DMS53 treated with DMSO at 0.1 percent for 48 hours (cell line): ENCODE measurements around the gene DNAJB6.

Experiments
- DNase-seq: peaks from one replicate; lab custom pipeline; 2025; ENCODE audit not compliant: unreplicated experiment; lab: John Stamatoyannopoulos, UW

DNAJB6 gene

GRCh38 chr7:157425137-157425731, 88.4 kb downstream of the DNAJB6 start:
- no peak for DNase-seq

- no peak for DNase-seq
Measured at GRCh38 chr7:157425761-157426160, 89.0 kb downstream of the DNAJB6 start.

- DNase-seq, result no peak
Measured at GRCh38 chr7:157426463-157427301, 89.9 kb downstream of the DNAJB6 start.

DNA sequence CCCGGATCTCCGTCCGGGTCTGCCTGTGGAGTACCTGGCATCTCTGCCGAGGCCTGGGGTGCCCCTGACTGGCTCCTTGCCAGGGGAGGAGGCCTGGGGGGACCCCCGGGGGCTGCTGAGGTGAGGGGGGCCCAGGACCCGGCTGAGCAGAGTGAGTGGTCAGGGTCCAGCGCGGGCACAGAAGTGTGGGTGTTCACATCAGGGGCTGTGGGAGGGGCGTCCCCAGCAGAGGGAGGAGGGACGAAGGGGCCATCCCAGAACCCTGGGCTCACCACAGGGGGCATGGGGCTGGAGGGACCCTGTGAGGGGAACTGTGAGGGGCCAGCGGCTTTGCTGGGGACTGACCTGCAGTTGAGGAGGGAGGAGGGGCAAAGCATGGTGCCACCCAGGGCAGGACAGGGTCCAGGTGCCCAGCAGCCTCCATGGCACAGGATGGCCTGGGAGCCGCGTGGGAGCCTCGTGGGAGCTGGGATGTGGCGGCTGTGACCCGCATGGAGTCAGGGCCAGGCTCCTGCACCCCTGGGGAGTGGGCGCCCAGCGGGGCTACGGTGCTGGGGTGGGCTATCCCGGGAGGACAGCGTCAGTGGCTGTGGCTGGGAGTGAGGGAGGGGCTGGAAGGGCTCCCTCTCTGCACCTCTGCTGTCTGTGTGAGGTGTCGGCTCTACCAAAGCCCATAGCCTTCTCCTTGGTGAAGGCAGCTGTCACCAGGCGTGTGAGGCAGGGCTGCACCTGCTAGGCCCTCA, 91.2 kb downstream of the DNAJB6 start:
- no peak for DNase-seq

- no peak for DNase-seq
Measured at GRCh38 chr7:157428554-157428945, 91.7 kb downstream of the DNAJB6 start.

GRCh38 chr7:157429001-157429679, 92.3 kb downstream of the DNAJB6 start:
- DNase-seq, result no peak

- DNase-seq, result no peak
Measured at GRCh38 chr7:157429680-157430224, 92.9 kb downstream of the DNAJB6 start.

DNA sequence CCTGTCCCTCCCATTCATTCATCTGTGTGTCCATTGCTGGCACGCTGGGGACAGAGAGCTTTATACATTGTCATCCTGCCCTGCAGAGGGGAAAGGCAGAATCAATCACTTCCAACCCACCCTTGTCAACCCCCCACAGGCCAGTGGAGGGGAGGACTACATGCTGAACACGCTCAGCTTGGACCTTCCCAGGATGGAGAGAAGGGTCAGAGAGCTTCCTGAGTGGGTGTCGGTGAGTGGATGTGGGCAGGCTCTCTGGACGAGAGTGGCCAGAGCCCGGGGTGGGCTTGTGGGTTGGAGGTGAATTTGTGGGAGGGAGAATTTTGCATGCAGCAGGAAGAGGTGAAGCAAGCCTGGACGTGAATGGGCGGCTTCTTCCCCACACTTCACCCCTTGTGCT, 93.9 kb downstream of the DNAJB6 start:
- DNase-seq, result no peak

DNA sequence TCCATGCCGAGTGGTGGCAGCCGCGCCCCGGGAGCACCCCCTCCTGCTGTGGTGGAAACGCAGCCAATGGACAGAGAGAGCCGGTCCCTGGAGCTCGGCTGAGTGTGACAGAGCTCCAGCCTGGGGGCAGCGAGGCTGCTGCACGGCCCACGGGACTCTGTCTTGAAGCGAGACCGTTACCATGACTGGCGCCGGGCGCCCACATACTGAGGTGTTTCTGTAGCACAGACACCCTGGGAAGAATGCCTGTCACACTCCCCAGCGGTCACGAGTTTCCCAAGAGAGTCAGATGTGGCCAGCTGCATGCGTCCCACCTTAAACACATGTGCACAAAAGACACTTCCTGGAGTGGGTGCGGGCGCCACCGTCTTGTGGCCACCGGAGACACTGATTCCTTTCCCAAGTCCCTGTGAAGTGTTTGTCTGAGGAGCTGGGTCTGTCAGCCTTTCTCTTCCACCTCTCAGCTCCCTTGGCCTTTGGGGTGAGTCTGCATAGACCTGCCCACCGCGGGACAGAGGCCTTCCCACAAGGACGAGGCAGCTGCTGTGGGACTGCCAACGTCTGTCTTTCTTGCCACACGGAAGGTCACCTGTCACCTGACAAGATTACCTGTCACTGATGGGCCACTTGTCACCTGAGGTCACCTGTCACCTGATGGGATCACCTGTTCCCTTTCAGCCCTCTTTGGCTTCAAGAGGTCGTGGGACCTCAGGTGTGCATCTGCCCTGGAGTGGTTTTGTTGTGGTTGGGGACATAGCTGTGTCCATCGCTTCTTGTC, 94.6 kb downstream of the DNAJB6 start:
- DNase-seq, result peak; percentile 39

GRCh38 chr7:157431951-157432540, 95.2 kb downstream of the DNAJB6 start:
- DNase-seq, result peak; percentile 44

DNA sequence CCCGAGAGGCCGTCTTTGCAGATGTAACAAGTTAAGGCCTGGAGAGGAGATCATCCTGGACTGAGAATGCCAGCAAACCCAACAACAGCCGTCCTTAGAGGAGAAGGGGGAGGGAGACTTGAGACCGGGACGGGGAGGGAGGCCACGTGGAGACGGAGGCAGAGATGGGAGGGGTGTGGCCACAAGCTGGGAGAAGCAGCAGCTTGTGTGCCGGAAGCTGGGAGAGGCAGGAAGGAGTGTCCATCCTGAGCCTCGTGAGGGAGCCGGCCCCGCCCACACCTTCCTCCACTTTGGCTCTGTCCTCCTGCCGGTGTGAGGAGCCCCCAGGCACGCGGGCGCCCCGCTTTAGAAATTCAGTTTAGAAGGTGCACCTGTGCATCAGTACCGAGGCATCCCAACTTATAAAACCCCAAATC, 95.7 kb downstream of the DNAJB6 start:
- DNase-seq, result peak; percentile 89

DNA sequence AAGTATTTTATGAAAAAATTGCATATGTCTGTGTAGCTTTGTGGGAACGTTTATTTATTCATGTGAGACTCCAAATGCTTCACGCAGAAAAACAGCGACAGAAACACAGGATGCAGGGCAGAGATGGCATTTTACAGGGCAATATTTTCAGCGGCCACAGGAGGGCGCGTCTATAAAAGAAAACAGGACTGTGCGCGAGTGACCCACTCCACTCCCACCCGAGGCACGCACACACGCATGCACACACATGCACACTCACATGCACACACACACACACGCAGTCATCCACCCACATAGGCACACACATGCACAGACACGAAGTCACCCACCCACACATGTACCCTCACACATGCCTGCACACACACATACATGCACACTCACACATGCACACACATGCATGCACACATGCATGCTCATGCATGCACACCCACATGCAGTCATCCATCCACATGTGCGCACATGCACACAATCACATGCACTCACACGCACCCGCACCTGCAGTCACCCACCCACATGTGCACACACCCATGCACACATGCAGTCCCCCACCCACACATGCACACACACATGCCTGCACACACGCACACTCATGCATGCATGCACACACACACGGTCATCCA, 96.3 kb downstream of the DNAJB6 start:
- DNase-seq, result peak; percentile 86

DNA sequence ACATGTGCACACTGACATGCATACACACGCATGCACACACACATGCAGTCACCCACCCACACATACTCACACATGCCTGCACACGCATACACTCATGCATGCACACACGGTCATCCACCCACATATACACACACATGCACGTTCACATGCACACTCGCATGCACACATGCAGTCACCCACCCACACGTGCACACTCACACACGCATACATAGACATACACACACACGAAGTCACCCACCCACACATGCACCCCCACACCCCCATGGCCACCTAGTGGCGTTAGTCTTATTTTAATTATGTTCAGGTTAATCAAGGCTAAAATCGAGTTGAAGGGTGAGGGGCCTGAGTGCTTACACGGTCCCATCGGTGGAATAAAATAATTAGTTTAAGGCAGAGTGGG, 96.8 kb downstream of the DNAJB6 start:
- DNase-seq, result no peak

GRCh38 chr7:157434231-157434630, 97.4 kb downstream of the DNAJB6 start:
- DNase-seq, result no peak

- no peak for DNase-seq
Measured at GRCh38 chr7:157434701-157435100, 97.9 kb downstream of the DNAJB6 start.

DNA sequence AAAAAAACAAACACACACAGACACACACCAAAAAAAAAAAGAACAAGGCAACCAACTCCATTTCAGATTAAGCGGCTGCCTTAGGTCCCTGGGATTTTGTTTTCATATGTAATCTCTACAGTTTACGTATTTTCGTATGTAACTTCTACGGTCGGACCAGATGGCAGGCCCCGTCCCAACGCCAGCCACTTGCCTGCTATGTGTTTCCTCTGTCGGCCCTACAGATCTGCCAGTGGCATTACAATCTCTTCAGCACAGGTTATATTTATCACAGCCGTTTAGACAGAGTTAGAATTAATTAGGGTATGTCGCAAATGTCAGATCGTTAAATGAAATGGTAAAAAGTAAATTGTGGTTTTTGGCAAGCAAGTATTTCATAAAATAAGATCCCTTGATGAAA, 99.3 kb downstream of the DNAJB6 start:
- no peak for DNase-seq

- DNase-seq, result no peak
Measured at GRCh38 chr7:157436763-157437480, 100.1 kb downstream of the DNAJB6 start.

- no peak for DNase-seq
Measured at GRCh38 chr7:157437519-157438061, 100.8 kb downstream of the DNAJB6 start.
